Brain microvascular endothelial cell (primary cell): Measurements from ENCODE around the gene VPS11.
A peak's percentile ranks its signal among the peaks of the same experiment; 100 is the strongest.
"Not testable (repeated sequence)": the region's sequence is repeated elsewhere in the genome, so short reads cannot be mapped to it uniquely, and the experiment has no call there.

Experiments
- DNase-seq: peaks from one replicate; pipeline ENCODE4 v3.0.0-alpha.2; 2020
- H3K27ac ChIP-seq: fragments of 250-450 bp; sonication (Bioruptor Pico); 2 replicates; pipeline ENCODE4 v1.5.1; 2020; ENCODE audit warnings: mild to moderate bottlenecking, moderate library complexity
- H3K27me3 ChIP-seq: fragments of 250-450 bp; sonication (Bioruptor Pico); replicated peaks from 2 replicates; pipeline ENCODE4 v1.5.1; 2020; ENCODE audit warnings: mild to moderate bottlenecking
- H3K36me3 ChIP-seq: fragments of 250-450 bp; sonication (Bioruptor Pico); replicated peaks from 2 replicates; pipeline ENCODE4 v1.5.1; 2020; ENCODE audit warnings: mild to moderate bottlenecking
- H3K4me3 ChIP-seq: 2 replicates; pipeline ENCODE4 v1.5.1; 2011; ENCODE audit warnings: low read depth, mild to moderate bottlenecking, control low read depth, low read length, moderate library complexity
- CTCF ChIP-seq: IDR thresholded peaks from 2 replicates; pipeline ENCODE4 v1.5.1; 2011; ENCODE audit warnings: low read depth, mild to moderate bottlenecking, moderate library complexity, low read length, control low read depth, inconsistent platforms; ENCODE audit errors: missing control alignments
- in situ Hi-C: cut with HindIII; loops from 2 replicates; pipeline ENCODE4 v1.10.0; 2017; ENCODE audit warnings: low sequenced_read_pairs, low pct_ligation_motif_present

The VPS11 gene

GRCh38 chr11:119099711-119100110, 32.1 kb downstream of the VPS11 start:
- in situ Hi-C loops, result no loop called here
- Histone ChIP-seq H3K4me3 (no peak overlapping the region), H3K27ac (no peak overlapping the region), H3K27me3 (no peaks in the 10 kb centered on the region), H3K36me3 (peaks cover 17% of the 10 kb centered on the region)
- DNase-seq, result no peak
- no peak for TF ChIP-seq CTCF

- Histone ChIP-seq H3K27me3 (no peaks in the 10 kb centered on the region), H3K4me3 (peak overlapping the region; percentile 85), H3K27ac (no peak overlapping the region), H3K36me3 (peaks cover 17% of the 10 kb centered on the region)
- in situ Hi-C loops, result no loop called here
- peak; percentile 34 for DNase-seq
- TF ChIP-seq CTCF, result peak; percentile 65
Observed at GRCh38 chr11:119100246-119100970, 32.8 kb downstream of the VPS11 start.

- in situ Hi-C loops, result no loop called here
- H3K27ac ChIP-seq, result peak overlapping the region; percentile 96
- no peaks in the 10 kb centered on the region for H3K27me3 ChIP-seq
- DNase-seq, result peak; percentile 20
- peak; percentile 28 for TF ChIP-seq CTCF
- H3K36me3 ChIP-seq, result peaks cover 17% of the 10 kb centered on the region
- peak overlapping the region; percentile 85 for H3K4me3 ChIP-seq
Observed at GRCh38 chr11:119100994-119101758, 33.6 kb downstream of the VPS11 start.

- Histone ChIP-seq H3K27me3 (no peaks in the 10 kb centered on the region), H3K36me3 (peaks cover 11% of the 10 kb centered on the region), H3K27ac (peak within 1 kb of the TSS; percentile 96), H3K4me3 (peak within 1 kb of the TSS; percentile 85)
- in situ Hi-C loops, result no loop called here
- DNase-seq, result peak; percentile 96
- TF ChIP-seq CTCF, result no peak
Observed at GRCh38 chr11:119101759-119102423, 34.3 kb downstream of the VPS11 start, which contains the start of gene DPAGT1. Gene DPAGT1, minus strand, starts transcription at chr11:119101853. Its CDS starts 198 bp downstream, at chr11:119101655.

GRCh38 chr11:119103161-119103664, 35.6 kb downstream of the VPS11 start:
- H3K27me3 ChIP-seq, DNase-seq, in situ Hi-C loops, H3K36me3 ChIP-seq: not testable (repeated sequence)
- Histone ChIP-seq H3K27ac (peak overlapping the region; percentile 96), H3K4me3 (peak overlapping the region; percentile 3)

GRCh38 chr11:119103793-119104192, 36.2 kb downstream of the VPS11 start:
- no peak for TF ChIP-seq CTCF
- no peaks in the 10 kb centered on the region for H3K27me3 ChIP-seq
- in situ Hi-C loops, result no loop called here
- H3K27ac ChIP-seq, result no peak overlapping the region
- H3K36me3 ChIP-seq, result no peaks in the 10 kb centered on the region
- no peak overlapping the region for H3K4me3 ChIP-seq
- no peak for DNase-seq
